Measurements from ENCODE around the gene POLA1.

DNA sequence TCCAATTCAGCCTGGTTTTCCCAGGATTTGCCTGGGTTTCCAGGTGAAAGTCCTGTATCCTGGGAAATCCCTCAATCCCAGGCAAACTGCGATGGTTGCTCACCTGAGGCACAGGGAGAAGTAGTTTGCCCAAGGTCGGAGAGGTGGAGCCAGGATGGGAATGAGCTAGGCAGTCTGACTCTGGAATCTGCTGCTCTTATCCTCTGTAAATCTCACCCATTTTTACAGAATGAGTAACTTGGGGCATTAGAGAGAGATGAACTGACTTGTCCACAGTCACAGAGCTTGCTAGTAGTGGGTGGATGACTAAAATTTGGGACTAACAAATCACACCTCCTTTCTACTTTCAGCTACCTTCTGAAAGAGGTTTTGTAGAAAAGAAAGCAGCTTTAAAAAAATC is 331.9 kb downstream of the POLA1 start:
- TF ChIP-seq SPI1 (IDR thresholded peaks at IDR 0.05; ENCODE audit: borderline replicate concordance, low read depth), result no peak
- TF ChIP-seq, protein P1, sequence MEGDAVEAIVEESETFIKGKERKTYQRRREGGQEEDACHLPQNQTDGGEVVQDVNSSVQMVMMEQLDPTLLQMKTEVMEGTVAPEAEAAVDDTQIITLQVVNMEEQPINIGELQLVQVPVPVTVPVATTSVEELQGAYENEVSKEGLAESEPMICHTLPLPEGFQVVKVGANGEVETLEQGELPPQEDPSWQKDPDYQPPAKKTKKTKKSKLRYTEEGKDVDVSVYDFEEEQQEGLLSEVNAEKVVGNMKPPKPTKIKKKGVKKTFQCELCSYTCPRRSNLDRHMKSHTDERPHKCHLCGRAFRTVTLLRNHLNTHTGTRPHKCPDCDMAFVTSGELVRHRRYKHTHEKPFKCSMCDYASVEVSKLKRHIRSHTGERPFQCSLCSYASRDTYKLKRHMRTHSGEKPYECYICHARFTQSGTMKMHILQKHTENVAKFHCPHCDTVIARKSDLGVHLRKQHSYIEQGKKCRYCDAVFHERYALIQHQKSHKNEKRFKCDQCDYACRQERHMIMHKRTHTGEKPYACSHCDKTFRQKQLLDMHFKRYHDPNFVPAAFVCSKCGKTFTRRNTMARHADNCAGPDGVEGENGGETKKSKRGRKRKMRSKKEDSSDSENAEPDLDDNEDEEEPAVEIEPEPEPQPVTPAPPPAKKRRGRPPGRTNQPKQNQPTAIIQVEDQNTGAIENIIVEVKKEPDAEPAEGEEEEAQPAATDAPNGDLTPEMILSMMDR (IDR thresholded peaks at IDR 0.05; ENCODE audit: insufficient read depth, low read length), result no peak

Data from HL-60 (cell line).